Panc1 (cell line): ENCODE data around the gene ZNF92. TPM values are rescaled to one million over a fixed set of nuclear protein-coding genes. Genes with fewer than 3 reads are reported as not detected.

Source experiments
- ATAC-seq: fragments of 200-7000 bp; cut with Tn5 transposase; 2 replicates; pipeline ENCODE4 v1.9.1; 2020; ENCODE audit warnings: mild to moderate bottlenecking, moderate library complexity
- BruUV-seq: library from RNA; stranded (reverse); fragments of 400-500 nt; replicated peaks from 2 replicates; lab custom pipeline; 2021; lab: Mats Ljungman, UMichigan
- CTCF ChIA-PET: fragments of 300-600 bp; sonication (Branson Sonifier 250); formaldehyde crosslinking; loops from one replicate; lab custom pipeline; 2022; ENCODE audit warnings: antibody characterized with exemption; lab: Charles Lee
- POLR2A ChIA-PET: fragments of 300-600 bp; sonication (Branson Sonifier 250); formaldehyde crosslinking; loops from one replicate; lab custom pipeline; 2022; ENCODE audit warnings: antibody characterized with exemption; lab: Charles Lee
- DNase-seq: peaks from one replicate; pipeline ENCODE4 v3.0.0-alpha.2; 2010; ENCODE audit warnings: low read depth, low spot score
- H3K27ac ChIP-seq: 2 replicates; pipeline ENCODE4 v1.5.1; 2011; ENCODE audit warnings: mild to moderate bottlenecking, low read length, inconsistent platforms
- H3K27me3 ChIP-seq: fragments of 200-500 bp; sonication (Bioruptor generic); 2 replicates; pipeline ENCODE4 v1.6.0; 2014; ENCODE audit warnings: low read length, inconsistent platforms; ENCODE audit not compliant: control insufficient read depth, insufficient read depth
- H3K36me3 ChIP-seq: fragments of 200-500 bp; sonication (Bioruptor generic); 2 replicates; pipeline ENCODE4 v1.5.1; 2014; ENCODE audit warnings: inconsistent platforms, mild to moderate bottlenecking, low read length, moderate library complexity; ENCODE audit not compliant: control insufficient read depth, insufficient read depth
- H3K4me1 ChIP-seq: 2 replicates; pipeline ENCODE4 v1.5.1; 2011; ENCODE audit warnings: inconsistent platforms, mild to moderate bottlenecking, low read length, moderate library complexity; ENCODE audit not compliant: control insufficient read depth, insufficient read depth
- H3K4me3 ChIP-seq, 2 experiments: 2 replicates each; pipeline ENCODE4 v1.5.1; 2011 to 2012; ENCODE audit warnings: low read depth in 2 of 2, low read length in 2 of 2, mild to moderate bottlenecking in 2 of 2, inconsistent platforms in 1 of 2, moderate library complexity in 1 of 2
- H3K9me3 ChIP-seq: fragments of 200-500 bp; sonication (Bioruptor generic); 2 replicates; pipeline ENCODE4 v1.5.1; 2014; ENCODE audit warnings: low read depth, mild to moderate bottlenecking, inconsistent platforms, low read length, moderate library complexity; ENCODE audit not compliant: control insufficient read depth, insufficient read depth
- POLR2AphosphoS5 ChIP-seq: IDR thresholded peaks from 2 replicates; pipeline ENCODE4 v1.6.1; 2012; ENCODE audit warnings: mild to moderate bottlenecking, low read depth, low read length, moderate library complexity
- SIN3A ChIP-seq: IDR thresholded peaks from 2 replicates; pipeline ENCODE4 v1.6.1; 2012; ENCODE audit warnings: low read depth, mild to moderate bottlenecking, low read length, moderate library complexity, borderline replicate concordance; ENCODE audit not compliant: insufficient read depth
- TCF7L2 ChIP-seq: IDR thresholded peaks from 2 replicates; pipeline ENCODE4 v1.6.1; 2011; ENCODE audit warnings: mild to moderate bottlenecking, low read depth, low read length, inconsistent platforms
- in situ Hi-C: cut with HindIII; loops from 2 replicates; pipeline ENCODE4 v1.10.0; 2016; ENCODE audit warnings: low sequenced_read_pairs, low pct_unique_long_range_greater_than_20kb
- intact Hi-C: fragments of 100-400 bp; cut with micrococcal nuclease; formaldehyde crosslinking; loops from one replicate; pipeline ENCODE4 v1.10.0; 2022; ENCODE audit not compliant: unreplicated experiment
- total RNA-seq: library from RNA; stranded (reverse); gene quantifications from one replicate; pipeline ENCODE4 v1.2.1, GENCODE V29; 2021; ENCODE audit not compliant: unreplicated experiment
- TF ChIP-seq, protein P1 (sequence below), 2 experiments: IDR thresholded peaks; 2 replicates each; pipeline ENCODE4 v1.6.1; 2011 to 2012; ENCODE audit warnings: low read depth in 2 of 2, control low read depth in 1 of 2, low read length in 1 of 2, mild to moderate bottlenecking in 1 of 2, moderate library complexity in 1 of 2; ENCODE audit not compliant: insufficient read depth in 1 of 2
- TF ChIP-seq, protein P2 (sequence below): fragments of 450-650 bp; IDR thresholded peaks from 2 replicates; pipeline ENCODE4 v1.5.1; 2017; ENCODE audit warnings: mild to moderate bottlenecking

Gene ZNF92
- total RNA-seq, 1 experiment from 2014 or later, result 10.7 TPM

DNA sequence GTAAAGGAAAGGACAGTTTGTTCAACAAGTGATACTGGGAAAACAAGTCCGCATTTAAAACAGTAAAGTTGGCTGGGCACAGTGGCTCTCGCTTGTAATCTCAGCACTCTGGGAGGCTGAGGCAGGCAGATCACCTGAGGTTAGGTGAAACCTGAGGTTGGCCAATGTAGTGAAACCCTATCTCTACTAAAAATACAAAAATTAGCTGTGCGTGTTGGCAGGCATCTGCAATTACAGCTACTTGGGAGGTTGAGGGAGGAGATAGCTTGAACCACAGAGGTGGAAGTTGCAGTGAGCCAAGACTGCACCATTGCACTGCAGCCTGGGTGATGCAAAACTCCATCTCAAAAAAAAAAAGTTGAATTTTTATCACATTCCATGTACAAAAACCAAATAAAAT is 35.7 kb downstream of the ZNF92 start:
- Histone ChIP-seq H3K4me3 (no peak overlapping the region), H3K36me3 (no peaks in the 10 kb centered on the region), H3K27me3 (peaks cover 3% of the 10 kb centered on the region), H3K4me1 (no peaks in the 10 kb centered on the region), H3K9me3 (no peaks in the 10 kb centered on the region), H3K27ac (no peak overlapping the region)
- ChIA-PET CTCF (no interaction called here), POLR2A (no interaction called here)
- DNase-seq, result no peak
- intact Hi-C loops, result no loop called here
- in situ Hi-C loops, result no loop called here
- no peak for ATAC-seq
- TF ChIP-seq, protein P1, sequence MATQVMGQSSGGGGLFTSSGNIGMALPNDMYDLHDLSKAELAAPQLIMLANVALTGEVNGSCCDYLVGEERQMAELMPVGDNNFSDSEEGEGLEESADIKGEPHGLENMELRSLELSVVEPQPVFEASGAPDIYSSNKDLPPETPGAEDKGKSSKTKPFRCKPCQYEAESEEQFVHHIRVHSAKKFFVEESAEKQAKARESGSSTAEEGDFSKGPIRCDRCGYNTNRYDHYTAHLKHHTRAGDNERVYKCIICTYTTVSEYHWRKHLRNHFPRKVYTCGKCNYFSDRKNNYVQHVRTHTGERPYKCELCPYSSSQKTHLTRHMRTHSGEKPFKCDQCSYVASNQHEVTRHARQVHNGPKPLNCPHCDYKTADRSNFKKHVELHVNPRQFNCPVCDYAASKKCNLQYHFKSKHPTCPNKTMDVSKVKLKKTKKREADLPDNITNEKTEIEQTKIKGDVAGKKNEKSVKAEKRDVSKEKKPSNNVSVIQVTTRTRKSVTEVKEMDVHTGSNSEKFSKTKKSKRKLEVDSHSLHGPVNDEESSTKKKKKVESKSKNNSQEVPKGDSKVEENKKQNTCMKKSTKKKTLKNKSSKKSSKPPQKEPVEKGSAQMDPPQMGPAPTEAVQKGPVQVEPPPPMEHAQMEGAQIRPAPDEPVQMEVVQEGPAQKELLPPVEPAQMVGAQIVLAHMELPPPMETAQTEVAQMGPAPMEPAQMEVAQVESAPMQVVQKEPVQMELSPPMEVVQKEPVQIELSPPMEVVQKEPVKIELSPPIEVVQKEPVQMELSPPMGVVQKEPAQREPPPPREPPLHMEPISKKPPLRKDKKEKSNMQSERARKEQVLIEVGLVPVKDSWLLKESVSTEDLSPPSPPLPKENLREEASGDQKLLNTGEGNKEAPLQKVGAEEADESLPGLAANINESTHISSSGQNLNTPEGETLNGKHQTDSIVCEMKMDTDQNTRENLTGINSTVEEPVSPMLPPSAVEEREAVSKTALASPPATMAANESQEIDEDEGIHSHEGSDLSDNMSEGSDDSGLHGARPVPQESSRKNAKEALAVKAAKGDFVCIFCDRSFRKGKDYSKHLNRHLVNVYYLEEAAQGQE (IDR thresholded peaks at IDR 0.05; ENCODE audit: insufficient read depth in 1 of 2, low read depth in 2 of 2, low read length in 1 of 2), result no peak
- TF ChIP-seq POLR2AphosphoS5, result no peak
- no TSS peak for BruUV-seq

DNA sequence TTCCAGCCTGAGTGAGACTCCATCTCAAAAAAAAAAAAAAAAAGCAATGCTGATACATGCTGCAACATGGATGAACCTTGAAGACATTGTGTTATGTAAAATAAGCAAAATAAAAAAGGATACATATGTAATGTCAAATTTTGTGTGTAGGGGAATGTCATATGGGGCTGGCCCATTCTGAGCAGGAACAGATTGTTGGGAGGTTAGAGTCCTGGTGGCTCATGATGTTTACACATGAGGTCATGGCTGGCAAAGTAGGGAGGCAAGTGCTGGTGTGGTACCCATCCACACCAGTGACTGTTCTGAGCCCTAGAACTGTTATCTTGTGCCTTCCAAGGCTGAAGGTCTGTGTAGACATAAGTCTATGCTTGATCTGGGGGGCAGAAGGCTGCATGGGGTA is 37.6 kb downstream of the ZNF92 start:
- POLR2A ChIA-PET, result interaction anchor here (0.7 kb wide), 1 partner anchor 20 kb away, joined by 3 read pairs; no protein-coding TSS in a partner anchor
- in situ Hi-C loops, result no loop called here
- TF ChIP-seq POLR2AphosphoS5, result no peak
- TF ChIP-seq, protein P2, sequence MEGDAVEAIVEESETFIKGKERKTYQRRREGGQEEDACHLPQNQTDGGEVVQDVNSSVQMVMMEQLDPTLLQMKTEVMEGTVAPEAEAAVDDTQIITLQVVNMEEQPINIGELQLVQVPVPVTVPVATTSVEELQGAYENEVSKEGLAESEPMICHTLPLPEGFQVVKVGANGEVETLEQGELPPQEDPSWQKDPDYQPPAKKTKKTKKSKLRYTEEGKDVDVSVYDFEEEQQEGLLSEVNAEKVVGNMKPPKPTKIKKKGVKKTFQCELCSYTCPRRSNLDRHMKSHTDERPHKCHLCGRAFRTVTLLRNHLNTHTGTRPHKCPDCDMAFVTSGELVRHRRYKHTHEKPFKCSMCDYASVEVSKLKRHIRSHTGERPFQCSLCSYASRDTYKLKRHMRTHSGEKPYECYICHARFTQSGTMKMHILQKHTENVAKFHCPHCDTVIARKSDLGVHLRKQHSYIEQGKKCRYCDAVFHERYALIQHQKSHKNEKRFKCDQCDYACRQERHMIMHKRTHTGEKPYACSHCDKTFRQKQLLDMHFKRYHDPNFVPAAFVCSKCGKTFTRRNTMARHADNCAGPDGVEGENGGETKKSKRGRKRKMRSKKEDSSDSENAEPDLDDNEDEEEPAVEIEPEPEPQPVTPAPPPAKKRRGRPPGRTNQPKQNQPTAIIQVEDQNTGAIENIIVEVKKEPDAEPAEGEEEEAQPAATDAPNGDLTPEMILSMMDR, result no peak
- TF ChIP-seq TCF7L2, result no peak
- no peak for TF ChIP-seq SIN3A
- TF ChIP-seq, protein P1 (IDR thresholded peaks at IDR 0.05; ENCODE audit: insufficient read depth in 1 of 2, low read depth in 2 of 2, low read length in 1 of 2), result no peak
- Histone ChIP-seq H3K27ac (no peak overlapping the region), H3K9me3 (no peaks in the 10 kb centered on the region), H3K36me3 (no peaks in the 10 kb centered on the region), H3K4me1 (no peaks in the 10 kb centered on the region), H3K4me3 (no peak overlapping the region), H3K27me3 (peaks cover 3% of the 10 kb centered on the region)
- CTCF ChIA-PET, result no interaction called here
- no TSS peak for BruUV-seq
- intact Hi-C loops, result no loop called here
- no peak for ATAC-seq
- DNase-seq, result no peak
